Cardiac muscle cell (in vitro differentiated cells and primary cell): Measurements from ENCODE around the gene PI4KB. TPM values are rescaled to one million over a fixed set of nuclear protein-coding genes. Genes with fewer than 3 reads are reported as not detected.
A peak's percentile ranks its signal among the peaks of the same experiment; 100 is the strongest.

ENCODE experiments used
- DNase-seq, 2 donors: peaks; one replicate each; pipeline versions ENCODE4 v3.0.0 to v3.0.0-alpha.2; 2010 to 2017; ENCODE audit warnings: low read depth in 1 of 2, low spot score in 1 of 2
- H3K27ac ChIP-seq: fragments of 200-600 bp; sonication (generic); 2 replicates; pipeline ENCODE4 v1.5.1; 2016
- H3K27me3 ChIP-seq: fragments of 200-600 bp; sonication (generic); 2 replicates; pipeline ENCODE4 v1.6.0; 2016; ENCODE audit warnings: control low read depth
- H3K36me3 ChIP-seq: fragments of 200-600 bp; sonication (generic); 2 replicates; pipeline ENCODE4 v1.5.1; 2016; ENCODE audit warnings: control low read depth
- H3K4me1 ChIP-seq: fragments of 200-600 bp; sonication (generic); 2 replicates; pipeline ENCODE4 v1.8.1; 2017; ENCODE audit warnings: low read depth, mild to moderate bottlenecking, mixed run types
- H3K4me3 ChIP-seq: fragments of 200-600 bp; sonication (generic); 2 replicates; pipeline ENCODE4 v1.5.1; 2016; ENCODE audit warnings: mild to moderate bottlenecking
- H3K9me3 ChIP-seq: fragments of 200-600 bp; sonication (generic); 2 replicates; pipeline ENCODE4 v1.5.1; 2017; ENCODE audit warnings: low read depth, mild to moderate bottlenecking, control low read depth
- CTCF ChIP-seq: IDR thresholded peaks from 2 replicates; pipeline ENCODE4 v1.5.1; 2012; ENCODE audit warnings: low read depth, mild to moderate bottlenecking, low read length
- polyA plus RNA-seq: library from polyadenylated mRNA; unstranded; fragments of >200 nt; fragmentation: Nextera tagmentation; extraction: Ambion mirVana; gene quantifications from 2 replicates; pipeline ENCODE4 v1.2.1, GENCODE V29; 2016
- total RNA-seq: library from RNA; depleted of rRNA; stranded (reverse); fragments of >200 nt; gene quantifications from 2 replicates; pipeline ENCODE4 v1.2.3, GENCODE V29; 2016

PI4KB gene
- total and polyA plus RNA-seq, 2 experiments from 2014 or later: 46.0 to 53.5 TPM

- H3K27ac ChIP-seq: no peak overlapping the region
- TF ChIP-seq CTCF: no peak
- no peak for DNase-seq
- peaks cover 11% of the 10 kb centered on the region for H3K36me3 ChIP-seq
- no peaks in the 10 kb centered on the region for H3K9me3 ChIP-seq
- H3K27me3 ChIP-seq: no peaks in the 10 kb centered on the region
- peak overlapping the region; percentile 7 for H3K4me3 ChIP-seq
- peaks cover 9% of the 10 kb centered on the region for H3K4me1 ChIP-seq
These were observed 20.5 kb upstream of the PI4KB start for GRCh38 chr1:151347523-151348246.

- Histone ChIP-seq H3K36me3 (peaks cover 11% of the 10 kb centered on the region), H3K9me3 (no peaks in the 10 kb centered on the region), H3K27ac (peak within 1 kb of the TSS; percentile 91), H3K4me3 (peak within 1 kb of the TSS; percentile 39), H3K27me3 (no peaks in the 10 kb centered on the region), H3K4me1 (peaks cover 9% of the 10 kb centered on the region)
- peak; percentile 97 to 98 for DNase-seq
- no peak for TF ChIP-seq CTCF
These were observed 19.7 kb upstream of the PI4KB start, which contains the start of gene RFX5 for GRCh38 chr1:151346769-151347522. RFX5 (minus strand) TSS chr1:151347252; CDS start chr1:151346320, 932 bp downstream.

GRCh38 chr1:151346082-151346768 lies 19.0 kb upstream of the PI4KB start:
- no peak for TF ChIP-seq CTCF
- Histone ChIP-seq H3K4me1 (peaks cover 9% of the 10 kb centered on the region), H3K27ac (peak overlapping the region; percentile 91), H3K9me3 (no peaks in the 10 kb centered on the region), H3K4me3 (peak overlapping the region; percentile 39), H3K27me3 (no peaks in the 10 kb centered on the region), H3K36me3 (peaks cover 11% of the 10 kb centered on the region)
- DNase-seq: no peak

GRCh38 chr1:151344291-151344690 lies 17.1 kb upstream of the PI4KB start:
- no peak for DNase-seq
- TF ChIP-seq CTCF: no peak
- peaks cover 11% of the 10 kb centered on the region for H3K36me3 ChIP-seq
- H3K4me3 ChIP-seq: no peak overlapping the region
- no peaks in the 10 kb centered on the region for H3K9me3 ChIP-seq
- H3K27me3 ChIP-seq: no peaks in the 10 kb centered on the region
- no peak overlapping the region for H3K27ac ChIP-seq
- H3K4me1 ChIP-seq: peaks cover 9% of the 10 kb centered on the region

- Histone ChIP-seq H3K9me3 (no peaks in the 10 kb centered on the region), H3K4me1 (peaks cover 9% of the 10 kb centered on the region), H3K4me3 (no peak overlapping the region), H3K27me3 (no peaks in the 10 kb centered on the region), H3K36me3 (peaks cover 11% of the 10 kb centered on the region), H3K27ac (no peak overlapping the region)
- no peak for DNase-seq
- TF ChIP-seq CTCF: no peak
These were observed 16.4 kb upstream of the PI4KB start for GRCh38 chr1:151343587-151343986.
